ENCODE measurements around the gene CKB. TPM values are rescaled to one million over a fixed set of nuclear protein-coding genes. Genes with fewer than 3 reads are reported as not detected.

The CKB gene
- total RNA-seq, 2 donors from 2014 or later = 546 to 707 TPM

DNA sequence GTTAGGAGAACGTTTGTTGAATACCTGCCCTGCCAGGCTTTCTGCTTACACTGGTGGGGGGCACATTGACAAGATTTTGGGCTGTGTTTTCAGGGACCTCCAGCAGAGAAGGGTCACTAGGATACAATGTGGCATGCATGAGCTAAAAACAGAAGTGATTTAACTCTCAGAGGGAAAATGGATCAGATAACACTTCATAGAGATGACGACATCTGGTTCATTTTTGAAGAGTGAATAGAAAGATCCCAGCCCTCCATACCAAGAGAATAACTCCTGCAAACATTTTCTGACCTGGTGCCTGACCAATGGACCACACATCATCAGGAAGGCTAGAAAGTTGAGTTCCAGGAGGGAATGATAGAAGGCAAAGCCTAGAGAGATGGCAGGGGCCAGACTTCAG lies 33.7 kb downstream of the CKB start:
- Histone ChIP-seq H3K36me3 (peaks cover 72% of the 10 kb centered on the region), H3K27me3 (no peaks in the 10 kb centered on the region), H3K4me3 (no peak overlapping the region), H3K9me3 (no peaks in the 10 kb centered on the region), H3K27ac (no peak overlapping the region), H3K4me1 (no peaks in the 10 kb centered on the region)
- TF ChIP-seq, protein P1, sequence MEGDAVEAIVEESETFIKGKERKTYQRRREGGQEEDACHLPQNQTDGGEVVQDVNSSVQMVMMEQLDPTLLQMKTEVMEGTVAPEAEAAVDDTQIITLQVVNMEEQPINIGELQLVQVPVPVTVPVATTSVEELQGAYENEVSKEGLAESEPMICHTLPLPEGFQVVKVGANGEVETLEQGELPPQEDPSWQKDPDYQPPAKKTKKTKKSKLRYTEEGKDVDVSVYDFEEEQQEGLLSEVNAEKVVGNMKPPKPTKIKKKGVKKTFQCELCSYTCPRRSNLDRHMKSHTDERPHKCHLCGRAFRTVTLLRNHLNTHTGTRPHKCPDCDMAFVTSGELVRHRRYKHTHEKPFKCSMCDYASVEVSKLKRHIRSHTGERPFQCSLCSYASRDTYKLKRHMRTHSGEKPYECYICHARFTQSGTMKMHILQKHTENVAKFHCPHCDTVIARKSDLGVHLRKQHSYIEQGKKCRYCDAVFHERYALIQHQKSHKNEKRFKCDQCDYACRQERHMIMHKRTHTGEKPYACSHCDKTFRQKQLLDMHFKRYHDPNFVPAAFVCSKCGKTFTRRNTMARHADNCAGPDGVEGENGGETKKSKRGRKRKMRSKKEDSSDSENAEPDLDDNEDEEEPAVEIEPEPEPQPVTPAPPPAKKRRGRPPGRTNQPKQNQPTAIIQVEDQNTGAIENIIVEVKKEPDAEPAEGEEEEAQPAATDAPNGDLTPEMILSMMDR (IDR thresholded peaks at IDR 0.05) = no peak
- peak; percentile 26 for DNase-seq (ENCODE audit: low spot score)

DNA sequence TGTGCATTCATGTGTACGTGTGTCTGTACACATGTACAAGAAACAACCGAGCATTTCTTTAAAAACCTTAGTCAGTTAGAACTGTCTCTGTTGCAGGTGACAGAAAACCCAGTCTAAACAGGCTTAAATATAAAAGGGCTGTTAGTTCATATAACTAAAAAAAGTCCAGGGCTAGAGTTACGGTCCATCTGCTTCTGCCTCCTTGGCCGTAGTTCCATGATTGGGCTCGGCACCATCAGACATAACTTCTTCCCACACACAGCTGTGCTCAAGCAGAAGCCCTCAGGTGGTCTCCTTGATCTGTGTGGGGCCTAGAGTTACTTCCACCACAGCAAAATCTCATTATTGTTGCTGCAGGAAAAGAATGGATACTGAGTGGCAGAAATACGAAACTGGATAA lies 34.6 kb downstream of the CKB start:
- no peaks in the 10 kb centered on the region for H3K27me3 ChIP-seq
- peak; percentile 5 for DNase-seq (ENCODE audit: low spot score)
- H3K36me3 ChIP-seq = peaks cover 72% of the 10 kb centered on the region
- H3K4me3 ChIP-seq = no peak overlapping the region
- H3K27ac ChIP-seq = no peak overlapping the region
- H3K9me3 ChIP-seq = no peaks in the 10 kb centered on the region
- no peaks in the 10 kb centered on the region for H3K4me1 ChIP-seq
- TF ChIP-seq, protein P1 (IDR thresholded peaks at IDR 0.05) = no peak

DNA sequence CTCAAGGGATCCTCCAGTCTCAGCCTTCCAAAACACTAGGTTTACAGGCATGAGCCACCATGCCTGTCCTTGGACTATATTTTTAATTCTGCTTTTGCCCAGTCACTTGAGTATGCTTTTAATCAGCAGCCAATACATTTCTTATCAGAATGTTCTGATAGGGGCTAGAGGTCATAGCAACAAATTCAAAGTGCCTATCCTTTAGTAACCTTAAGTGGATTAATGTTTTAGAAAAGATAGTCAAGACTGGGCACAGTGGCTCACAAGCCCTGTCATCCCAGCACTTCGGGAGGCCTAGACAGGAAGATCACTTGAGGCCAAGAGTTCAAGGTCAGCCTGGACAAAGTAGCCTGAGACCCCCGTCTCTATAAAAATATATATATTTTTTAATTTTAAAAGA lies 37.1 kb downstream of the CKB start:
- H3K4me1 ChIP-seq = no peaks in the 10 kb centered on the region
- peaks cover 72% of the 10 kb centered on the region for H3K36me3 ChIP-seq
- H3K27me3 ChIP-seq = no peaks in the 10 kb centered on the region
- TF ChIP-seq, protein P1 (IDR thresholded peaks at IDR 0.05) = no peak
- no peaks in the 10 kb centered on the region for H3K9me3 ChIP-seq
- no peak overlapping the region for H3K4me3 ChIP-seq
- no peak for DNase-seq (ENCODE audit: low spot score)
- H3K27ac ChIP-seq = no peak overlapping the region

DNA sequence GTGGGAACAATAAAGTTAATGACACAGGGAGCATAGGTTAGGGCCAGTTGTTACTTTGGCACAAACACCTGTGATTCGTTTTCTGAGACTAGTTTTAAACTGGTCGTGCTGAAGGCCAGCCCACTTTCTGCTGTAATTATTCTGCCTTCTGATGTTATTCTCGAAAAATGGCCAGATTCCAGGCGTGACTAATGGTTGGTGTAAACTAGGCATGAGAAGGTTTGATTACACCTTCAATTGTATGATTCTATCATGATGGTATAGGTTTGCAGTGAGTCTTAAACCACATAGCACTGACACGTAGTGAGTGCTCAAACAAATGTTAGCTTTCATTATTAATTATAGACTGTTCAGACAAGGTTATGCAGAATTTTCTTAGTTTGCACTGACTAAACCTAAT lies 39.0 kb downstream of the CKB start:
- no peak for DNase-seq (ENCODE audit: low spot score)
- TF ChIP-seq, protein P1 (IDR thresholded peaks at IDR 0.05) = no peak
- Histone ChIP-seq H3K27me3 (no peaks in the 10 kb centered on the region), H3K9me3 (no peaks in the 10 kb centered on the region), H3K27ac (no peak overlapping the region), H3K36me3 (peaks cover 71% of the 10 kb centered on the region), H3K4me1 (no peaks in the 10 kb centered on the region), H3K4me3 (no peak overlapping the region)

DNA sequence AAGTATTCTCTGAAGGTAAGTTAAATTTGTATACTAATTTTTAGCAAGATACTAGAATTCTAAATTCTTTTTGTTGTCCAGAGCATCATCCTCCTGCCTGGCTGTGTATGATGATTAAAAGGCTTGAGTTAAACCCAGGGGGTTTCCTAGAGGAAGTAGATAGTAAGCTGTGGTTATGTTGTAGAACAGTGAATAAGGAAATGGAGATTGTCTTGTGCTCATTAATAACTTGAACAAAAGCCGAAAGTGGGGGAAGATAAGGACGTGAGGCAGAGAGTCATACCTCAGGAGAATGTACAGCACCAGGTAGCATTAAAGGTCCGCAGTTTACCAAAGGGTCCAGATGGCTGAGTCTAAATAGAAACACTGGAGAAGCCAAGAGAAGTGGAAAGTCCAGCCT lies 42.0 kb downstream of the CKB start:
- Histone ChIP-seq H3K4me1 (no peaks in the 10 kb centered on the region), H3K27me3 (no peaks in the 10 kb centered on the region), H3K9me3 (no peaks in the 10 kb centered on the region), H3K27ac (no peak overlapping the region), H3K36me3 (peaks cover 80% of the 10 kb centered on the region), H3K4me3 (no peak overlapping the region)
- TF ChIP-seq, protein P1 (IDR thresholded peaks at IDR 0.05) = no peak
- no peak for DNase-seq (ENCODE audit: low spot score)

DNA sequence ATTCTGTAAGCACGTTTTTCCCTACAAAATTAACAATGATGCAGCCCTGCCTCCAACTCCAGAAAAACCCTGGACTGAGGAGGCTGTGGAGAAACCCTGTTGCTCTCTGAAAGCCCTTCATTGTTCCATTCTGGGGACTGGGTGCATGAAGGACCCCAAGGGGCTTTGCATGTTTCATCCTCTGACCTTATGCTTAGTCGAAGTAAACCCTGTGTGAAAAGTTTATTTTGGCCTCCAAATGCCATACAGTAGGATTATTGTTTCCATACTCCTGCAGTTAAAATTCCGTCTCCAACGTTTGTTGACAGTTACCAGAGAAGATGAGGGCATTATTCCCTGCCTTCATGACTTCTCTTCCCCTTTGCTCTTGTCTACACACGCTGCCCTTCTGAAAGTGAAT lies 46.0 kb downstream of the CKB start:
- DNase-seq (ENCODE audit: low spot score) = no peak

More for the DNA sequence above, 46.0 kb downstream of the CKB start:
- Histone ChIP-seq H3K36me3 (peaks cover 71% of the 10 kb centered on the region), H3K27me3 (no peaks in the 10 kb centered on the region), H3K4me1 (no peaks in the 10 kb centered on the region), H3K4me3 (no peak overlapping the region), H3K9me3 (no peaks in the 10 kb centered on the region), H3K27ac (no peak overlapping the region)
- TF ChIP-seq, protein P1 (IDR thresholded peaks at IDR 0.05) = no peak

Measured in right atrium auricular region (tissue), 2 donors.